NCI-H524 (cell line): Measurements from ENCODE around the gene RASA3.

Experiments
- DNase-seq, 2 experiments: peaks; one replicate each; lab custom pipeline; 2025; lab: John Stamatoyannopoulos, UW

The RASA3 gene

GRCh38 chr13:114067381-114067885 is 65.0 kb downstream of the RASA3 start:
- no peak for DNase-seq

- no peak for DNase-seq
Measured at GRCh38 chr13:114066956-114067355, 65.5 kb downstream of the RASA3 start.

GRCh38 chr13:114065926-114066774 is 66.3 kb downstream of the RASA3 start:
- DNase-seq: no peak

GRCh38 chr13:114065141-114065925 is 67.1 kb downstream of the RASA3 start:
- DNase-seq: peak; percentile 25 to 46

- DNase-seq: no peak
Measured at GRCh38 chr13:114064450-114065140, 67.8 kb downstream of the RASA3 start.

GRCh38 chr13:114063545-114064449 is 68.6 kb downstream of the RASA3 start:
- no peak for DNase-seq

GRCh38 chr13:114062754-114063153 is 69.7 kb downstream of the RASA3 start:
- DNase-seq: no peak

- DNase-seq: no peak
Measured at GRCh38 chr13:114062341-114062740, 70.1 kb downstream of the RASA3 start.

- no peak for DNase-seq
Measured at GRCh38 chr13:114061744-114062143, 70.7 kb downstream of the RASA3 start.

- no peak for DNase-seq
Measured at GRCh38 chr13:114061047-114061446, 71.4 kb downstream of the RASA3 start.

- no peak for DNase-seq
Measured at GRCh38 chr13:114059946-114060860, 72.2 kb downstream of the RASA3 start.

- DNase-seq: no peak
Measured at GRCh38 chr13:114059428-114059827, 73.0 kb downstream of the RASA3 start.

GRCh38 chr13:114058051-114058867 is 74.2 kb downstream of the RASA3 start:
- no peak for DNase-seq

GRCh38 chr13:114057166-114058050 is 75.0 kb downstream of the RASA3 start:
- no peak for DNase-seq

- DNase-seq: no peak
Measured at GRCh38 chr13:114056205-114057013, 76.0 kb downstream of the RASA3 start.

- no peak for DNase-seq
Measured at GRCh38 chr13:114055766-114056165, 76.7 kb downstream of the RASA3 start.

- DNase-seq: no peak
Measured at GRCh38 chr13:114054830-114055439, 77.5 kb downstream of the RASA3 start.
